Tibial nerve (tissue), 4 donors: ENCODE results near the gene PARD6A.

Source experiments
- EP300 ChIP-seq, 2 donors: sonication (generic); formaldehyde crosslinking; IDR thresholded peaks; one replicate each; pipeline ENCODE4 v1.6.1; 2017; ENCODE audit warnings: antibody characterized with exemption in 2 of 2, mild to moderate bottlenecking in 1 of 2
- TF ChIP-seq, protein P1 (sequence below), 5 experiments: fragments of 200-600 bp in 3 of 5; fragments of 450-650 bp in 2 of 5; sonication (generic) in 3 of 5; IDR thresholded peaks; one replicate each; pipeline ENCODE4 v1.5.1; 2016 to 2019; ENCODE audit warnings: antibody characterized with exemption in 5 of 5, mild to moderate bottlenecking in 3 of 5, moderate library complexity in 2 of 5

- no peak for TF ChIP-seq EP300 (IDR thresholded peaks at IDR 0.05)
- TF ChIP-seq, protein P1, sequence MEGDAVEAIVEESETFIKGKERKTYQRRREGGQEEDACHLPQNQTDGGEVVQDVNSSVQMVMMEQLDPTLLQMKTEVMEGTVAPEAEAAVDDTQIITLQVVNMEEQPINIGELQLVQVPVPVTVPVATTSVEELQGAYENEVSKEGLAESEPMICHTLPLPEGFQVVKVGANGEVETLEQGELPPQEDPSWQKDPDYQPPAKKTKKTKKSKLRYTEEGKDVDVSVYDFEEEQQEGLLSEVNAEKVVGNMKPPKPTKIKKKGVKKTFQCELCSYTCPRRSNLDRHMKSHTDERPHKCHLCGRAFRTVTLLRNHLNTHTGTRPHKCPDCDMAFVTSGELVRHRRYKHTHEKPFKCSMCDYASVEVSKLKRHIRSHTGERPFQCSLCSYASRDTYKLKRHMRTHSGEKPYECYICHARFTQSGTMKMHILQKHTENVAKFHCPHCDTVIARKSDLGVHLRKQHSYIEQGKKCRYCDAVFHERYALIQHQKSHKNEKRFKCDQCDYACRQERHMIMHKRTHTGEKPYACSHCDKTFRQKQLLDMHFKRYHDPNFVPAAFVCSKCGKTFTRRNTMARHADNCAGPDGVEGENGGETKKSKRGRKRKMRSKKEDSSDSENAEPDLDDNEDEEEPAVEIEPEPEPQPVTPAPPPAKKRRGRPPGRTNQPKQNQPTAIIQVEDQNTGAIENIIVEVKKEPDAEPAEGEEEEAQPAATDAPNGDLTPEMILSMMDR (IDR thresholded peaks at IDR 0.05): no peak
These were observed 13.1 kb upstream of the PARD6A start for GRCh38 chr16:67647681-67648080.
